K562 (cell line): ENCODE results near the gene RPL29. TPM values are rescaled to one million over a fixed set of nuclear protein-coding genes. Genes with fewer than 3 reads are reported as not detected.

ENCODE experiments used
- ARID2 ChIP-seq: fragments of 450-650 bp; IDR thresholded peaks from 2 replicates; pipeline ENCODE4 v1.6.1; 2017; ENCODE audit warnings: antibody characterized with exemption, mild to moderate bottlenecking
- CXXC5 ChIP-seq: fragments of 250-450 bp; sonication (Bioruptor Pico); IDR thresholded peaks from 2 replicates; pipeline ENCODE4 v1.8.0; 2022; ENCODE audit warnings: inconsistent platforms, mild to moderate bottlenecking, moderate library complexity
- EGR1 ChIP-seq: fragments of 450-650 bp; conservative IDR thresholded peaks from 2 replicates; pipeline ENCODE4 v1.6.1; 2017; ENCODE audit warnings: mild to moderate bottlenecking
- ESRRB ChIP-seq: fragments of 250-450 bp; sonication (Bioruptor Pico); IDR thresholded peaks from 2 replicates; pipeline ENCODE4 v1.5.0; 2020; ENCODE audit warnings: mild to moderate bottlenecking, moderate library complexity, borderline replicate concordance
- FOXK2 ChIP-seq, 2 experiments: fragments of 450-650 bp; IDR thresholded peaks in 1 of 2; conservative IDR thresholded peaks in 1 of 2; 2 replicates each; pipeline ENCODE4 v1.6.1; 2016; ENCODE audit warnings: low read depth in 2 of 2, mild to moderate bottlenecking in 1 of 2
- GABPB2 ChIP-seq: fragments of 250-450 bp; sonication (Bioruptor Pico); conservative IDR thresholded peaks from 2 replicates; pipeline ENCODE4 v1.5.1; 2021; ENCODE audit warnings: mild to moderate bottlenecking
- HNRNPL ChIP-seq: fragments of 200-400 bp; formaldehyde crosslinking; IDR thresholded peaks from 2 replicates; pipeline ENCODE4 v1.6.1; 2017; ENCODE audit warnings: low read depth, mild to moderate bottlenecking, low read length
- LARP7 ChIP-seq: fragments of 450-650 bp; IDR thresholded peaks from 2 replicates; pipeline ENCODE4 v1.6.1; 2016
- MTA1 ChIP-seq: fragments of 450-650 bp; IDR thresholded peaks from 2 replicates; pipeline ENCODE4 v1.6.1; 2017; ENCODE audit warnings: borderline replicate concordance
- MXD1 ChIP-seq: fragments of 250-450 bp; sonication (Bioruptor Pico); IDR thresholded peaks from 2 replicates; pipeline ENCODE4 v1.8.0; 2021; ENCODE audit warnings: borderline replicate concordance, mild to moderate bottlenecking, moderate library complexity; ENCODE audit not compliant: poor library complexity, severe bottlenecking
- PHF20 ChIP-seq: fragments of 450-650 bp; IDR thresholded peaks from 2 replicates; pipeline ENCODE4 v1.6.1; 2018; ENCODE audit not compliant: partially characterized antibody
- PHF21A ChIP-seq: fragments of 450-650 bp; IDR thresholded peaks from 2 replicates; pipeline ENCODE4 v1.6.1; 2017; ENCODE audit warnings: low read depth, borderline replicate concordance
- RFX1 ChIP-seq: fragments of 450-650 bp; IDR thresholded peaks from 2 replicates; pipeline ENCODE4 v1.6.1; 2016; ENCODE audit warnings: mild to moderate bottlenecking, moderate library complexity
- RNF219 ChIP-seq: fragments of 250-450 bp; sonication (Bioruptor Pico); IDR thresholded peaks from 2 replicates; pipeline ENCODE4 v1.5.0; 2022; ENCODE audit warnings: mild to moderate bottlenecking
- SIN3B ChIP-seq: fragments of 450-650 bp; IDR thresholded peaks from 2 replicates; pipeline ENCODE4 v1.6.1; 2017; ENCODE audit warnings: low read depth, mild to moderate bottlenecking, moderate library complexity
- SMAD2 ChIP-seq: fragments of 150-350 bp; IDR thresholded peaks from 2 replicates; pipeline ENCODE4 v1.6.1; 2014; ENCODE audit warnings: low read depth, mild to moderate bottlenecking, low read length
- STAT6 ChIP-seq: sonication (generic); formaldehyde crosslinking; IDR thresholded peaks from 2 replicates; pipeline ENCODE4 v1.8.1; 2023; ENCODE audit warnings: mild to moderate bottlenecking, missing genetic modification reagents
- THRB ChIP-seq: fragments of 450-650 bp; formaldehyde crosslinking; conservative IDR thresholded peaks from 2 replicates; pipeline ENCODE4 v1.4.0; 2022; ENCODE audit warnings: mild to moderate bottlenecking, missing genetic modification characterization
- ZBTB8A ChIP-seq: fragments of 450-650 bp; IDR thresholded peaks from 2 replicates; pipeline ENCODE4 v1.6.1; 2018; ENCODE audit warnings: mild to moderate bottlenecking, moderate library complexity; ENCODE audit not compliant: partially characterized antibody
- ZNF140 ChIP-seq: fragments of 250-450 bp; sonication (Bioruptor Pico); IDR thresholded peaks from 2 replicates; pipeline ENCODE4 v1.8.0; 2021; ENCODE audit warnings: moderate library complexity, mild to moderate bottlenecking, inconsistent platforms
- ZNF280A ChIP-seq: fragments of 450-650 bp; IDR thresholded peaks from 2 replicates; pipeline ENCODE4 v1.6.1; 2018; ENCODE audit warnings: mild to moderate bottlenecking, low read depth; ENCODE audit not compliant: partially characterized antibody
- polyA plus RNA-seq, 8 experiments: library from polyadenylated mRNA; depleted of rRNA in 4 of 8; stranded (reverse) in 5 of 8; unstranded in 3 of 8; fragments of >200 nt; fragmentation: Nextera tagmentation in 2 of 8; fragmentation: Illumina TruSeq in 1 of 8; extraction: Ambion mirVana in 2 of 8; extraction: Trizol in 1 of 8; gene quantifications; 2 replicates each; pipeline versions ENCODE4 v1.2.1 to v1.2.3, GENCODE V29; 2011 to 2014; ENCODE audit warnings: inconsistent platforms in 1 of 8, missing spikeins in 1 of 8
- total RNA-seq, 7 experiments: library from RNA; depleted of rRNA in 6 of 7; stranded (reverse); fragments of >200 nt in 6 of 7; fragmentation: Illumina TruSeq in 2 of 7; extraction: Trizol in 2 of 7; gene quantifications; 2 replicates each; pipeline versions ENCODE4 v1.2.1 to v1.2.3, GENCODE V29; 2011 to 2021; ENCODE audit warnings: low replicate concordance in 1 of 7

The RPL29 gene
- total and polyA plus RNA-seq, 9 of the 15 experiments (the other 6 are each of a cell fraction or from before 2014, with no cell fraction given), result 568 to 1,475 (median 1,104) TPM

GRCh38 chr3:51982838-51983577, 12.7 kb downstream of the RPL29 start, which contains the start of gene ACY1 (continued):
- TF ChIP-seq FOXK2 (conservative IDR thresholded peaks at IDR 0.05 in 1 of 2, IDR thresholded peaks at IDR 0.05 in 1 of 2; ENCODE audit: low read depth in 2 of 2) (no peak), ZBTB8A (no peak), STAT6 (CRISPR knock-in tag) (no peak), EGR1 (no peak; the same call in 1 of the 2 replicates), CXXC5 (peak; percentile 87), RNF219 (no peak), SMAD2 (no peak), ZNF140 (CRISPR knock-in tag) (no peak), PHF20 (no peak), SIN3B (no peak; the same call in 1 of the 2 replicates), RFX1 (no peak), ESRRB (no peak), ARID2 (no peak), MTA1 (no peak), MXD1 (peak; percentile 62), GABPB2 (no peak), LARP7 (no peak), PHF21A (no peak), ZNF280A (no peak), THRB (CRISPR knock-in tag) (no peak), HNRNPL (no peak)
